Esophagus muscularis mucosa (tissue), 4 donors: Measurements from ENCODE around the gene VKORC1L1. TPM values are rescaled to one million over a fixed set of nuclear protein-coding genes. Genes with fewer than 3 reads are reported as not detected.

Experiments
- DNase-seq: peaks from one replicate; pipeline ENCODE4 v3.0.0-alpha.2; 2017; ENCODE audit errors: extremely low spot score
- H3K27ac ChIP-seq, 4 donors: fragments of 200-600 bp; sonication (generic); replicated peaks in 1 of 4; 1 replicate in 3 of 4; 2 replicates in 1 of 4; pipeline ENCODE4 v1.5.1; 2016 to 2019; ENCODE audit warnings: mild to moderate bottlenecking in 1 of 4
- H3K27me3 ChIP-seq, 4 donors: fragments of 200-600 bp; sonication (generic); one replicate each; pipeline versions ENCODE4 v1.5.1 to v1.6.0; 2016 to 2019
- H3K36me3 ChIP-seq, 4 donors: fragments of 200-600 bp; sonication (generic); one replicate each; pipeline ENCODE4 v1.5.1; 2016 to 2019
- H3K4me1 ChIP-seq, 4 donors: fragments of 200-600 bp; sonication (generic); one replicate each; pipeline ENCODE4 v1.5.1; 2016 to 2019
- H3K4me3 ChIP-seq, 4 donors: fragments of 200-600 bp; sonication (generic); 1 replicate in 2 of 4; 2 replicates in 2 of 4; pipeline ENCODE4 v1.5.1; 2016 to 2019; ENCODE audit warnings: mild to moderate bottlenecking in 4 of 4, moderate library complexity in 1 of 4
- H3K9me3 ChIP-seq, 4 donors: fragments of 200-600 bp; sonication (generic); 1 replicate in 3 of 4; 2 replicates in 1 of 4; pipeline ENCODE4 v1.5.1; 2016 to 2019
- CTCF ChIP-seq, 3 experiments: fragments of 200-600 bp in 2 of 3; fragments of 450-650 bp in 1 of 3; sonication (generic) in 2 of 3; IDR thresholded peaks; one replicate each; pipeline ENCODE4 v1.5.1; 2017 to 2019; ENCODE audit warnings: antibody characterized with exemption in 3 of 3, mild to moderate bottlenecking in 2 of 3, moderate library complexity in 1 of 3
- EP300 ChIP-seq: sonication (generic); formaldehyde crosslinking; IDR thresholded peaks from one replicate; pipeline ENCODE4 v1.6.1; 2017; ENCODE audit warnings: antibody characterized with exemption
- POLR2A ChIP-seq: fragments of 450-650 bp; IDR thresholded peaks from one replicate; pipeline ENCODE4 v1.6.1; 2017; ENCODE audit warnings: antibody characterized with exemption, moderate library complexity, mild to moderate bottlenecking, low read depth
- POLR2AphosphoS5 ChIP-seq, 2 donors: sonication (generic); formaldehyde crosslinking; IDR thresholded peaks; one replicate each; pipeline ENCODE4 v1.6.1; 2017; ENCODE audit warnings: antibody characterized with exemption in 2 of 2
- WGBS: methylation state at CpG from one replicate; pipeline ENCODE4 v1.1.5; 2018; 5-methylcytosine and 5-hydroxymethylcytosine counted together
- intact Hi-C: fragments of 100-400 bp; cut with DNase I; formaldehyde crosslinking; loops from one replicate; pipeline ENCODE4 v1.15.1; 2023
- total RNA-seq, 4 donors: library from RNA; depleted of rRNA; stranded (reverse); fragments of >200 nt; gene quantifications; one replicate each; pipeline versions ENCODE4 v1.1.0 to v1.2.1, GENCODE V29; 2016

The VKORC1L1 gene
- total RNA-seq, 4 donors from 2014 or later: 23.7 to 30.1 (median 26.1) TPM

GRCh38 chr7:65974191-65974801, 101.4 kb downstream of the VKORC1L1 start:
- Histone ChIP-seq H3K36me3 (peaks cover 50 to 100% (median 86%) of the 10 kb centered on the region in 4 donors), H3K9me3 (no peaks in the 10 kb centered on the region), H3K4me1 (peaks cover 0 to under 1% (median 0%) of the 10 kb centered on the region in 4 donors), H3K4me3 (no peak overlapping the region), H3K27me3 (no peaks in the 10 kb centered on the region), H3K27ac (no peak overlapping the region)
- TF ChIP-seq CTCF (IDR thresholded peaks at IDR 0.05) (no peak), POLR2AphosphoS5 (IDR thresholded peaks at IDR 0.05) (no peak), EP300 (no peak), POLR2A (no peak)
- no peak for DNase-seq
- 92% methylated on average over 25 of the region's 29 CpGs for WGBS
- intact Hi-C loops: no loop called here

- no peak for DNase-seq
- intact Hi-C loops: no loop called here
- no peaks in the 10 kb centered on the region for H3K9me3 ChIP-seq
- H3K4me1 ChIP-seq: peaks cover 0 to 6% (median 2%) of the 10 kb centered on the region in 4 donors
- no peak overlapping the region for H3K4me3 ChIP-seq
- no peak overlapping the region for H3K27ac ChIP-seq
- WGBS: 81% methylated on average over 8 of the region's 9 CpGs
- TF ChIP-seq POLR2AphosphoS5 (IDR thresholded peaks at IDR 0.05) (no peak), POLR2A (no peak), CTCF (IDR thresholded peaks at IDR 0.05) (no peak), EP300 (no peak)
- no peaks in the 10 kb centered on the region for H3K27me3 ChIP-seq
- H3K36me3 ChIP-seq: peaks cover 48 to 100% (median 86%) of the 10 kb centered on the region in 4 donors
Measured at GRCh38 chr7:65974876-65975275, 102.0 kb downstream of the VKORC1L1 start.

- H3K27me3 ChIP-seq: no peaks in the 10 kb centered on the region
Measured at GRCh38 chr7:65975814-65976445, 103.1 kb downstream of the VKORC1L1 start.

GRCh38 chr7:65976659-65977196, 103.9 kb downstream of the VKORC1L1 start:
- Histone ChIP-seq H3K27ac (no peak overlapping the region), H3K36me3 (peaks cover 34 to 87% (median 72%) of the 10 kb centered on the region in 4 donors), H3K4me1 (peaks cover 14 to 24% (median 19%) of the 10 kb centered on the region in 4 donors), H3K4me3 (no peak overlapping the region), H3K9me3 (no peaks in the 10 kb centered on the region), H3K27me3 (no peaks in the 10 kb centered on the region)
- 93% methylated on average over 16 of the region's 16 CpGs for WGBS
- DNase-seq: no peak
- TF ChIP-seq POLR2AphosphoS5 (IDR thresholded peaks at IDR 0.05) (no peak), CTCF (IDR thresholded peaks at IDR 0.05) (no peak), EP300 (no peak), POLR2A (no peak)
- intact Hi-C loops: no loop called here

More at GRCh38 chr7:65975814-65976445, 103.1 kb downstream of the VKORC1L1 start:
- Histone ChIP-seq H3K4me3 (no peak overlapping the region), H3K36me3 (peaks cover 39 to 95% (median 80%) of the 10 kb centered on the region in 4 donors), H3K4me1 (peaks cover 9 to 16% (median 13%) of the 10 kb centered on the region in 4 donors), H3K9me3 (no peaks in the 10 kb centered on the region), H3K27ac (no peak overlapping the region)
- intact Hi-C loops: no loop called here
- DNase-seq: no peak
- TF ChIP-seq CTCF (IDR thresholded peaks at IDR 0.05) (no peak), EP300 (no peak), POLR2A (no peak), POLR2AphosphoS5 (IDR thresholded peaks at IDR 0.05) (no peak)
- 96% methylated on average over 11 of the region's 11 CpGs for WGBS
